Measurements from ENCODE around the gene SYNE4.

DNA sequence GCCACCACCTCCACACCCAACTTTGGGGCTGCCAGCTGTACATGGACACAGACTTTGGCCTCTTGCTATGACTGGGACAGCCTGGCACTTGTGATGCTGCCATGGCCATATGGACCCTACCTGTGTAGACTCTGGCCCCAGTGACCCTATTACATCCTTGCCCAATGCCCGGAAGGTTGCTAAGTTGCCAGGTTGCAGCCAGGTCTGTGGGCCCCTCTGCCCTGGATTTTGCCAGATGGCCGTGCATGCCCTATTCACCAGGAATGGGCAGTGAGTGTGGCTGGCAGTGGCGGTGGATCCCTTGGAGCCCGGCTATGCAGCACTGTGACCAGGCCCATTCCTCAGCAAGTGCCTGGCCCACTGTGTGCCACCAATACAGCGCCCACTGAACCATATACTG is 22.5 kb downstream of the SYNE4 start:
- TF ChIP-seq, protein P1, sequence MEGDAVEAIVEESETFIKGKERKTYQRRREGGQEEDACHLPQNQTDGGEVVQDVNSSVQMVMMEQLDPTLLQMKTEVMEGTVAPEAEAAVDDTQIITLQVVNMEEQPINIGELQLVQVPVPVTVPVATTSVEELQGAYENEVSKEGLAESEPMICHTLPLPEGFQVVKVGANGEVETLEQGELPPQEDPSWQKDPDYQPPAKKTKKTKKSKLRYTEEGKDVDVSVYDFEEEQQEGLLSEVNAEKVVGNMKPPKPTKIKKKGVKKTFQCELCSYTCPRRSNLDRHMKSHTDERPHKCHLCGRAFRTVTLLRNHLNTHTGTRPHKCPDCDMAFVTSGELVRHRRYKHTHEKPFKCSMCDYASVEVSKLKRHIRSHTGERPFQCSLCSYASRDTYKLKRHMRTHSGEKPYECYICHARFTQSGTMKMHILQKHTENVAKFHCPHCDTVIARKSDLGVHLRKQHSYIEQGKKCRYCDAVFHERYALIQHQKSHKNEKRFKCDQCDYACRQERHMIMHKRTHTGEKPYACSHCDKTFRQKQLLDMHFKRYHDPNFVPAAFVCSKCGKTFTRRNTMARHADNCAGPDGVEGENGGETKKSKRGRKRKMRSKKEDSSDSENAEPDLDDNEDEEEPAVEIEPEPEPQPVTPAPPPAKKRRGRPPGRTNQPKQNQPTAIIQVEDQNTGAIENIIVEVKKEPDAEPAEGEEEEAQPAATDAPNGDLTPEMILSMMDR (IDR thresholded peaks at IDR 0.05 in 4 of 5, conservative IDR thresholded peaks at IDR 0.05 in 1 of 5): no peak
- TF ChIP-seq POLR2A (IDR thresholded peaks at IDR 0.05): no peak
